DND-41 (cell line): ENCODE data around the gene ZCCHC24.
A peak's percentile ranks its signal among the peaks of the same experiment; 100 is the strongest.

ENCODE experiments used
- ATAC-seq: fragments of 200-7000 bp; cut with Tn5 transposase; 3 replicates; pipeline ENCODE4 v1.9.1; 2021; ENCODE audit warnings: low read depth; ENCODE audit not compliant: insufficient read depth
- DNase-seq: peaks from one replicate; pipeline ENCODE4 v3.0.0-alpha.2; 2020
- H2AFZ ChIP-seq: 2 replicates; pipeline ENCODE4 v1.6.0; 2012; ENCODE audit warnings: low read depth, low read length
- H3K27ac ChIP-seq: 2 replicates; pipeline ENCODE4 v1.5.1; 2012; ENCODE audit warnings: low read length, inconsistent platforms
- H3K27me3 ChIP-seq: fragments of 200-600 bp; sonication (generic); 2 replicates; pipeline ENCODE4 v1.6.0; 2012; ENCODE audit warnings: low read length, mild to moderate bottlenecking, inconsistent platforms; ENCODE audit not compliant: insufficient read depth, poor library complexity
- H3K36me3 ChIP-seq: 2 replicates; pipeline ENCODE4 v1.5.1; 2012; ENCODE audit warnings: low read length, inconsistent platforms; ENCODE audit not compliant: insufficient read depth
- H3K4me1 ChIP-seq: 2 replicates; pipeline ENCODE4 v1.5.1; 2012; ENCODE audit warnings: mild to moderate bottlenecking, low read length; ENCODE audit not compliant: insufficient read depth
- H3K4me2 ChIP-seq: 2 replicates; pipeline ENCODE4 v1.6.0; 2012; ENCODE audit warnings: mild to moderate bottlenecking, moderate library complexity, low read length, inconsistent platforms; ENCODE audit not compliant: insufficient read depth
- H3K4me3 ChIP-seq, 2 experiments: fragments of 200-600 bp in 1 of 2; shearing (Covaris generic) in 1 of 2; 2 replicates each; pipeline ENCODE4 v1.5.1; 2012 to 2016; ENCODE audit warnings: inconsistent platforms in 2 of 2, low read length in 2 of 2, mild to moderate bottlenecking in 2 of 2, low read depth in 1 of 2, moderate library complexity in 1 of 2
- H3K79me2 ChIP-seq: 2 replicates; pipeline ENCODE4 v1.6.0; 2012; ENCODE audit warnings: low read length, inconsistent platforms; ENCODE audit not compliant: insufficient read depth
- H3K9ac ChIP-seq: 2 replicates; pipeline ENCODE4 v1.6.0; 2012; ENCODE audit warnings: low read depth, mild to moderate bottlenecking, inconsistent platforms, low read length, moderate library complexity
- H3K9me3 ChIP-seq: 2 replicates; pipeline ENCODE4 v1.5.1; 2012; ENCODE audit warnings: low read length, moderate library complexity, mild to moderate bottlenecking, inconsistent platforms; ENCODE audit not compliant: insufficient read depth, severe bottlenecking
- H4K20me1 ChIP-seq: 2 replicates; pipeline ENCODE4 v1.6.0; 2012; ENCODE audit warnings: low read length; ENCODE audit not compliant: insufficient read depth
- EZH2 ChIP-seq: IDR thresholded peaks from 3 replicates; pipeline ENCODE4 v1.6.1; 2012; ENCODE audit warnings: borderline replicate concordance, low read depth, mild to moderate bottlenecking, moderate library complexity, low read length, inconsistent platforms; ENCODE audit not compliant: severe bottlenecking
- TF ChIP-seq, protein P1 (sequence below): IDR thresholded peaks from 2 replicates; pipeline ENCODE4 v1.5.1; 2012; ENCODE audit warnings: borderline replicate concordance, low read length, moderate library complexity, mild to moderate bottlenecking; ENCODE audit not compliant: poor library complexity, severe bottlenecking; ENCODE audit errors: extremely low read depth

ZCCHC24 gene

DNA sequence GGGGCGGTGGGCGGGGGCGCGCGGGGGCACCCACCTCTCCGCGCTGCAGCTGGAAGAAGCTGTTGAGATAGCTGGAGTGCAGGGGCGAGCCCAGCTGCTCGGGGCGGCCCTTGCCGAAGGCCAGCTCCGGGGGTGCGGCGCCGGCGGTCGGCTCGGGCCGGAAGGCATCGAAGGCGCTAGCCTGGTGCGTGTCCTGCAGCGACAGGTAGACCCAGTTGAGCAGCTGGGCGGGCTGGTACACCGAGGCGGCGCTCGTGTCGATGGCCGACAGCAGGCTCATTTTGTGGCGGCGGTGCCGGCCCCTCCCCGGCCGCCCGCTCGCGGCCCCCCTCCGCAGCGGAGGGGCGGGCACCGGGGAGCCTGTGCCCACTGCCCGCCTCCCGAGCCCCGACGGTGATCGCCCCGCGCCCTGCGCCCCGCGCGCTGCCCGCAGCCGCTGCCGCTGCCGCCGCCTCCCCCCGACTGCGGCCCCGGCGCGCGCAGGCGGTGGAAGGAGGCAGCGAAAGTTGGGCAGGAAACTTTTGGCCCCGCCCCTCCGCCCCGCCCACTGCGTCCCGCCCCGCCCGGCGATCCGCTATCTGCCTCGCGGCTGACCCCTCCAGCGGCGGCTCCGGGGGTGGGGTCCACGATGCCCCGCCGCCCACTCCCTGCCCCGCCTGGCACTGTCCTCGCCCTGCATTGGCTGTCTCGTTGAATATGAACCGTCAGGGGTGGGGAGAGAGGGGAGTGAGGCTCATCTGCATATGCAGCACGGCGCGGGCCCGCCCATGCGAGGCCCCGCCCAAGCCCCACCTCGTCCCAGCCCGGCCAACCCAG is at the start of gene ZCCHC24:
TSS of gene ZCCHC24 (minus strand) at position 464 of the 816 bp plus-strand sequence. CDS start at position 280, 184 bp downstream.
- Histone ChIP-seq H4K20me1 (peaks cover 46% of the 10 kb centered on the region), H3K9ac (peak within 1 kb of the TSS; percentile 52), H3K4me1 (peaks cover 38% of the 10 kb centered on the region), H3K4me2 (peak within 1 kb of the TSS; percentile 99), H3K27me3 (peaks cover 69% of the 10 kb centered on the region), H3K36me3 (no peaks in the 10 kb centered on the region), H3K79me2 (no peaks in the 10 kb centered on the region), H2AFZ (peak within 1 kb of the TSS; percentile 62), H3K4me3 (peak within 1 kb of the TSS; percentile 23 to 66; a peak in 3 of 4 replicates), H3K9me3 (no peaks in the 10 kb centered on the region), H3K27ac (no peak within 1 kb of the TSS)
- ATAC-seq (peak; percentile 96), DNase-seq (peak; percentile 97)
- TF ChIP-seq, protein P1, sequence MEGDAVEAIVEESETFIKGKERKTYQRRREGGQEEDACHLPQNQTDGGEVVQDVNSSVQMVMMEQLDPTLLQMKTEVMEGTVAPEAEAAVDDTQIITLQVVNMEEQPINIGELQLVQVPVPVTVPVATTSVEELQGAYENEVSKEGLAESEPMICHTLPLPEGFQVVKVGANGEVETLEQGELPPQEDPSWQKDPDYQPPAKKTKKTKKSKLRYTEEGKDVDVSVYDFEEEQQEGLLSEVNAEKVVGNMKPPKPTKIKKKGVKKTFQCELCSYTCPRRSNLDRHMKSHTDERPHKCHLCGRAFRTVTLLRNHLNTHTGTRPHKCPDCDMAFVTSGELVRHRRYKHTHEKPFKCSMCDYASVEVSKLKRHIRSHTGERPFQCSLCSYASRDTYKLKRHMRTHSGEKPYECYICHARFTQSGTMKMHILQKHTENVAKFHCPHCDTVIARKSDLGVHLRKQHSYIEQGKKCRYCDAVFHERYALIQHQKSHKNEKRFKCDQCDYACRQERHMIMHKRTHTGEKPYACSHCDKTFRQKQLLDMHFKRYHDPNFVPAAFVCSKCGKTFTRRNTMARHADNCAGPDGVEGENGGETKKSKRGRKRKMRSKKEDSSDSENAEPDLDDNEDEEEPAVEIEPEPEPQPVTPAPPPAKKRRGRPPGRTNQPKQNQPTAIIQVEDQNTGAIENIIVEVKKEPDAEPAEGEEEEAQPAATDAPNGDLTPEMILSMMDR: no peak
- TF ChIP-seq EZH2: no peak

DNA sequence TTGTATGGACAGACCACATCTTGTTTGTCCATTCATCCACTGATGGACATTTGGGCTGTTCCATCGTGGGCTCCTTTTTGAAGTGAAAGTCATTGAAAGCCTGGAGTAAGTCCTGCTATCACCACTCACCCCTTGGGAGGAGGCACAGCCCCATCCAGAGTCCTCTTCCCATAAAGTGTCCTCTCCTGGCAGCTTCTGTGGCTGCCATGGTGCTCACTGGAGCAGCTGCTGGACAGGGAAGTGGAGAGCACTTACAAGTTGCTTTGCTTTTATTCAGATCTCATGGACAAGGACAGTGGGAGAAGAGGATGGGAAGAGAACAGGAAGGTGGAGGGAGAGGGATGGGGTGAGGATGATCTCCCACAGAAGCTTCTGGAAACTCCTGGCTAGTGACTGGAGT is 48.4 kb upstream of the ZCCHC24 start:
- Histone ChIP-seq H3K9ac (no peak overlapping the region), H3K4me3 (no peak overlapping the region), H4K20me1 (no peaks in the 10 kb centered on the region; the same call in 1 of the 2 replicates), H3K27me3 (peaks cover 21% of the 10 kb centered on the region), H3K36me3 (no peaks in the 10 kb centered on the region), H3K27ac (no peak overlapping the region), H3K79me2 (no peaks in the 10 kb centered on the region), H3K4me1 (no peaks in the 10 kb centered on the region), H3K4me2 (no peak overlapping the region), H3K9me3 (no peaks in the 10 kb centered on the region), H2AFZ (no peak overlapping the region)
- DNase-seq: no peak
- no peak for ATAC-seq
- TF ChIP-seq, protein P1: no peak
- TF ChIP-seq EZH2: no peak

DNA sequence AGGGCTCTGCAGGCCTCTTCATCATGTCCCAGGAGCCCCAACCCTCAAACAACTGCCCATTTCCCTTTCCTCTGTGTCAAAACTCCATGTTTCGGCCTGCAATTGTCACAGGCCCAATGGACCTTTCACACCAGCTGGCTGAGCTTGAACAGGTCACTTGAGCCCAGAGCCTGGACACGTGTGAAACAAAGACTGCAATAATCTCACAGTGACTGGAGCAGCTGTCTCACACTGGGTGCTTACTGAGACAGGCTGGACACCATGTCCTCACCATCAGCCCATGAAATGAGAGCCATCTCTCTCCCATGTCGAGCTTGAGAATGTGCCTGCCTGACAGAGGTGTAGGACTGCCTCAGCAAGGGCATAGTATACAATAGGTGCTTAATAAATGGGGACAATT is 47.4 kb upstream of the ZCCHC24 start:
- Histone ChIP-seq H4K20me1 (no peaks in the 10 kb centered on the region; the same call in 1 of the 2 replicates), H3K27ac (no peak overlapping the region), H3K4me1 (no peaks in the 10 kb centered on the region), H3K27me3 (peaks cover 25% of the 10 kb centered on the region), H3K9ac (no peak overlapping the region), H3K9me3 (no peaks in the 10 kb centered on the region), H3K79me2 (no peaks in the 10 kb centered on the region), H2AFZ (no peak overlapping the region), H3K4me3 (no peak overlapping the region), H3K4me2 (no peak overlapping the region), H3K36me3 (no peaks in the 10 kb centered on the region)
- ATAC-seq (no peak), DNase-seq (no peak)
- TF ChIP-seq, protein P1: no peak
- no peak for TF ChIP-seq EZH2
